HG02798 (cell line): Measurements from ENCODE around the gene NLGN1.

Experiments
- ATAC-seq: cut with Tn5 transposase; IDR thresholded peaks from one replicate; pipeline ENCODE4 v1.9.1; 2021; ENCODE audit warnings: mild to moderate bottlenecking; ENCODE audit not compliant: unreplicated experiment, poor library complexity

NLGN1 gene

GRCh38 chr3:174111776-174112175 lies 714.2 kb downstream of the NLGN1 start:
- ATAC-seq, result no peak

DNA sequence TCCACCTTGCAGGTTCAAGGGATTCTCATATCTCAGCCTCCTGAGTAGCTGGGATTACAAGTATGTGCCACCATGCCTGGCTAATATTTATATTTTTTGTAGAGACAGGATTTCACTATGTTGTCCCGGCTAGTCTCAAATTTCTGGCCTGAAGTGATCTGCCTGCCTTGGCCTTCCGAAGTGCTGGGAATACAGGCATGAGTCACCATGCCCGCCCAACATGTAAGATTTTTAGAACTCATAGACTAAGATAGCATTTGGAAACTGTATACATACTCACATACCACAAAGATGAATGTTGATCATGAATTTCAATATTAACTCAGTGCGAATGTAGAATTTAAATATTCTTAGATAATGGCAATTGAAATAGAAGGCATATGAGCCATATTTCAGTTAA lies 718.9 kb downstream of the NLGN1 start:
- ATAC-seq, result no peak

DNA sequence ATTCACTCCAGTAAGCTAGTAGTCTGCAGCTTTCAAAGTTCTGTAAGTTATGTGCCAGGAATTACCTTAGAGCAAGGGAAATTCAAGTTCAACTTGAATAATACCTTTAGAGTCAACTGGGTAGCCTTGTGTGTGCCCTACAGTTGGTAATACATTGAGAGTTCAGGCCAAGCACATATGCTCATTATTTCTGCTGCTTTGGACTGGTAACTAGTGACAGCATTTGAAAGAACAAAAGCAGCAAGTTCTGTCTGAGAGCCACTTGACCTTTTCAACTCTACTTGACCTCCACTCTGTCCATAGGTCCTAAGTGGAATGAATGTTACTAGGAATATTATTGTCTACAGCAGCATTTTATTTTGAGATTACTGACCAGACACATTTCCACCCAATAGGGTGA lies 723.5 kb downstream of the NLGN1 start:
- ATAC-seq, result no peak

GRCh38 chr3:174122411-174122810 lies 724.9 kb downstream of the NLGN1 start:
- no peak for ATAC-seq

DNA sequence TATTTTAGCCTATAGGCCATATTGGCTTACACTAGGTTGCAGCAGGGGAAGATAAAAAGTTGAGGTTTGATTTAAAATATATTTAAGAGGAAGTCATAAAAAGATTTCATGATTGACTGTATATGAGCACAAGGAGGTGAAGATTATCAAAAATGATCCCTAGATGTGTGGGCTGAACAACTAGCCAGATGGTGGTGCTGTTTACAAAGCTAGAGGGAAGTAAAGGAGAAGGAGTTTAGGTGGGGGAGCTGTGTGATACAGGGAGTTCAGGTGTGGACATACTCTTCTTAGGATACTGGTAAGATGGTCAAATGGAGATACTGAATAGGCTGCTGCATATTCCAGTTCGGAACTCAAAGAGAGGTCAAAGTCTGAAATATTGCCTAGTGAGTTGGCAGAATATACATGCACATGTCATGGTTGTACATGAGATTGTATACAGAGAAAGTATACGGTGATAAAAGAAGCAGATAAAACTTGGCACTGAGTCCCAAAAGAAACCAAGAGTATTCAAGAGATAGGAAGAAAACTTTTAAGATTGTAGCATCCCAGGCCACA lies 727.8 kb downstream of the NLGN1 start:
- ATAC-seq, result no peak

DNA sequence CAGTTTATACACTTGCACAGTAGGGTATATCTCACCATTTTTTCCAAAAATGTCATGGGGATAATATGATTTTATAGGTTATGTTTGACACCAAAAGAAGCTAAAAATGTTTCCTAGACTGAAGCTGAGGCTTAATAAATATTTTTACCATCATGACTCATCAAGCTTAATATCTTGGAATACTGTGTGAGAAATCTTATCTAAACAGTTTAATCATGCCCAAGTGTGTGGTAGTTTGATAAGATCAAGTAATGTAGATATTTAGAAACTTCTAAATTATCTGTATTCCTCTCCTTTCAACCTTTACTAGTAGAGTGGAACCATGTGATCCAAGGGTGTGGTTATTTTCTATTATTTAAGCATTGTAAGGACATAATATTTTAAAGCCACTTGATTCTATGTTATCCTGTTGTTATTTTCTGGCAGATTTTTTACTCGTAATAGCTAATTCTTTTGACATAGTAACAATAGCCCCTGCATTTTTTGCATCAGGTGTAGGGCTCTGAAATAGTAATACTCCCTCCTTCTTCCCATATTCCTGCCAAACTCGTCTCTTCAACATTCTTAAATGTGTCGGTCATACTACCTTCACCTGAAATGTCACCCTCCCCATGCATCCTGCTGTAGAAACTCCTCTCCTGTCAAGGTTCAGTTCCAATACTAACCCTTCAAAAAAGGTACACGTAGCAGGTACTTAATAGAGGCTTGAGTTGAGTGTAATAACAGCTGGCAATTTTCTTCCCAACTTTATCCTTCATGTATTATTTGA lies 729.6 kb downstream of the NLGN1 start:
- ATAC-seq, result no peak

DNA sequence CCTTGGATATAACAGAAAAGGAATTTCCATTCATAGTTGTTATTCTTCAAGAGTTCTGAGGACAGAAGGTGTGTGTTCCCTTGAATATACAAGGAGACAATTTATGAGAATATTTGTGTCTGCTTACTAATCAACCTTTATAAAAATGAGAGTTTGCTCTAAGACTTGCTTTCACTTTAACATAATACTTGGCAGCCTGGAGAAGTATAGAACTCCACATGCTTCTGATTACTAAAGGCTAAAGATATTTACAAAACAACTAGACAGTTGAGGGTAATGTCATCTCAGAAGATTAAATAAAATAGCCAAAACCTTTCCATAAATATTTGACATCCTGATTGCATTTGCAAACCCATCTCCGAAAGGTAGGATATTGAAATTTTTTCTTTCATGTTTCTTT lies 734.5 kb downstream of the NLGN1 start:
- ATAC-seq, result no peak

GRCh38 chr3:174132421-174133042 lies 735.0 kb downstream of the NLGN1 start:
- no peak for ATAC-seq

- ATAC-seq, result no peak
These were observed 748.5 kb downstream of the NLGN1 start for GRCh38 chr3:174146008-174146407.

- no peak for ATAC-seq
These were observed 750.3 kb downstream of the NLGN1 start for GRCh38 chr3:174147798-174148197.

DNA sequence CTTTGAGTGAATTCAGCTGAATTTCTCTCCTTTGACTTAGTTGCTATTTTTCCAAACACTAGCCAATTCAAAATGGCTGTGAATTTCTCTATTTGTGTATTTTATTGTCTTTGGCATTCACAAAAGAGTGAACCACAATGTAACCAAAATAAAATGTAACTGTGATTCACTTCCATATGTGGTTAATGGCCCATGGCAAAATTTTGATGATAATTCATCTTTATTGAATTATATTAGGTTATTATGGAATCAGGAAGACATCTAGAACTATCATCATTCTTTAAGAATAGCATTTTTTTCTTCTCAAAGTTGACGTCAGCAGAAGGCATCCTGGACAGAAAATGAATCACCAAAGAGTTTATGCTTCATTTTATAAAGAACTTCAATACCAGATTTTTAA lies 756.3 kb downstream of the NLGN1 start:
- no peak for ATAC-seq

GRCh38 chr3:174156200-174156599 lies 758.7 kb downstream of the NLGN1 start:
- no peak for ATAC-seq

DNA sequence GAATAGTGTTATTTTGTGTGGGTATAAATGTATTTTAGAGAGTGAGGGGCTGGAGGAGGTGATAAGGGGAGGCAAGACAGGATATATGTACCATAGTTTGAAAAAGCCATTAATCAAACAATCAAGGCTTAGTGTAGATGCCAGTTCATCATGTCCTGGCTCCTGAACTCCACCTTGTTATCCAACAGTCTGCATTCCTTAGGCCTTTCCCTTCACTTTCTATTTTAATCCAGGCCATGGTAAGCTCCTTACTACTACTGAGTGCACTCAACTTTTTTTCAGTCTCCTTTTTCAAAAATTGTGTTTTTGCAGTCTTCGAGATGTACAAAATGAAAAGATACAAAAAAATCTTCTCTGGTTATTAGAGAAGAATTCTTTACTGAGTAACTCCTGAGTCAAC lies 761.1 kb downstream of the NLGN1 start:
- no peak for ATAC-seq

DNA sequence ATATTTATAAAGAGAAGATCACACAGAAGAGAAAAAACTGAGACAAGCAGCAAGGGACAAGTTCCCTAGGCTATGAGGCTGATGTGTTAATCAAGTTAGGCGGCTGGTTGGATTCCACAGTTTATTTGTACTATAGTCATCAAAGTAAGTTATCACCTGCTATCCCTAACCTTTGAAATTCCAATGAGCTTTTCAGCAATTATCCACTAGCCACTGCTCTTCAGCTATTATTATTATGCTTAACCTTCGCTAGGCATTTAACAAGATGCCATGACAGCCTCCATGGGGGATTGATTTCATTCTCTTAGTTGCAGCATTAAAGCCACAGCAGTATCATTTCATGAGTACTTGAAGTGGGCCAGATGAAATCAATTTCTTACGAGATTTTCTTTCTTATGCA lies 762.1 kb downstream of the NLGN1 start:
- no peak for ATAC-seq

- no peak for ATAC-seq
These were observed 765.0 kb downstream of the NLGN1 start for GRCh38 chr3:174162550-174162949.

GRCh38 chr3:174168026-174168425 lies 770.5 kb downstream of the NLGN1 start:
- ATAC-seq, result no peak

- ATAC-seq, result no peak
These were observed 771.2 kb downstream of the NLGN1 start for GRCh38 chr3:174168538-174169254.

- ATAC-seq, result no peak
These were observed 772.2 kb downstream of the NLGN1 start for GRCh38 chr3:174169736-174170135.

- no peak for ATAC-seq
These were observed 772.7 kb downstream of the NLGN1 start for GRCh38 chr3:174170248-174170647.

- ATAC-seq, result no peak
These were observed 788.9 kb downstream of the NLGN1 start for GRCh38 chr3:174186377-174186989.

GRCh38 chr3:174191380-174191779 lies 793.8 kb downstream of the NLGN1 start:
- ATAC-seq, result peak; percentile 86
